GM12875 (cell line): ENCODE measurements around the gene PKN3.

ENCODE experiments used
- H3K4me3 ChIP-seq: one replicate; pipeline ENCODE4 v1.5.1; 2011; ENCODE audit warnings: low read depth, low read length, control low read depth
- TF ChIP-seq, protein P1 (sequence below): IDR thresholded peaks from 2 replicates; pipeline ENCODE4 v1.5.1; 2011; ENCODE audit warnings: low read depth, mild to moderate bottlenecking, control low read depth, inconsistent platforms, low read length, moderate library complexity, borderline replicate concordance; ENCODE audit not compliant: insufficient read depth

The PKN3 gene

DNA sequence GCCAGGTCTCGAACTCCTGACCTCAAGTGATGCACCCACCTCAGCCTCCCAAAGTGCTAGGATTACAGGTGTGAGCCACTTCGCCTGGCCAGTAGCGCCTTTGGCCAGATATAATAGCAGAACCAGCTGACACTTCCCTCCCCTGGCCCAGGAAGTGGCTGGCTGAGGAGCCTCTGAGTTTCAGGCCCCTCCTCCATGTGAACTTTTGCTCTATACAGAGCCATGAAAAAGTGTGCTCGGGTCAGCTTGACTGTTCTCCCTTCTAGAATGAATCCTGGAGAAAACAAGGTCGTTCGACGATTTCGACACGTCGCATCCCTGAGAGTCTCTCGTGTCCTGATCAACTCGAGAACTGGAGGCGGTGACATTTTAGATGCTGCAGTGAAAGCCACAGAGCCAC lies 30.3 kb downstream of the PKN3 start:
- no peak overlapping the region for H3K4me3 ChIP-seq
- TF ChIP-seq, protein P1, sequence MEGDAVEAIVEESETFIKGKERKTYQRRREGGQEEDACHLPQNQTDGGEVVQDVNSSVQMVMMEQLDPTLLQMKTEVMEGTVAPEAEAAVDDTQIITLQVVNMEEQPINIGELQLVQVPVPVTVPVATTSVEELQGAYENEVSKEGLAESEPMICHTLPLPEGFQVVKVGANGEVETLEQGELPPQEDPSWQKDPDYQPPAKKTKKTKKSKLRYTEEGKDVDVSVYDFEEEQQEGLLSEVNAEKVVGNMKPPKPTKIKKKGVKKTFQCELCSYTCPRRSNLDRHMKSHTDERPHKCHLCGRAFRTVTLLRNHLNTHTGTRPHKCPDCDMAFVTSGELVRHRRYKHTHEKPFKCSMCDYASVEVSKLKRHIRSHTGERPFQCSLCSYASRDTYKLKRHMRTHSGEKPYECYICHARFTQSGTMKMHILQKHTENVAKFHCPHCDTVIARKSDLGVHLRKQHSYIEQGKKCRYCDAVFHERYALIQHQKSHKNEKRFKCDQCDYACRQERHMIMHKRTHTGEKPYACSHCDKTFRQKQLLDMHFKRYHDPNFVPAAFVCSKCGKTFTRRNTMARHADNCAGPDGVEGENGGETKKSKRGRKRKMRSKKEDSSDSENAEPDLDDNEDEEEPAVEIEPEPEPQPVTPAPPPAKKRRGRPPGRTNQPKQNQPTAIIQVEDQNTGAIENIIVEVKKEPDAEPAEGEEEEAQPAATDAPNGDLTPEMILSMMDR, result no peak

DNA sequence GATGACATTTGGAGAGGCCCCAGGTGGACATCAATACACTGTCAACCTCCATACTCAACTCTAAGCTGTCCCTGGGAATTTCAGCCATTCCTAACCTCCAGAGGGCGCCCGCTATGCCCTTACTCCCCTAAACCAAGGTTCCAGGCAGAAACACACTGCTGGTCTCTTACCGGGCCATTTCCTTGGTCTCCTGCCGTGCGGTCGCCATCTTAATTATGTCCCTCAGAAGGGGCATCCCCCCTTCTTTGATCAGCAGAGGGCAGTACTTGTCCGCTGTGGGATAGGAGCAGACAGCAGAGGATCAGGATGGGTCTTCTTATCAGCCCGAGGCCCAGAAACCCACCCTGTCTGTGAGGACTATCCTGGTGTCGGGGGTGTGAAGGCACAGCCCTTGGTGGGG lies 31.0 kb downstream of the PKN3 start:
- H3K4me3 ChIP-seq, result no peak overlapping the region
- TF ChIP-seq, protein P1, result peak; percentile 48; the same call in 1 of the 2 replicates

DNA sequence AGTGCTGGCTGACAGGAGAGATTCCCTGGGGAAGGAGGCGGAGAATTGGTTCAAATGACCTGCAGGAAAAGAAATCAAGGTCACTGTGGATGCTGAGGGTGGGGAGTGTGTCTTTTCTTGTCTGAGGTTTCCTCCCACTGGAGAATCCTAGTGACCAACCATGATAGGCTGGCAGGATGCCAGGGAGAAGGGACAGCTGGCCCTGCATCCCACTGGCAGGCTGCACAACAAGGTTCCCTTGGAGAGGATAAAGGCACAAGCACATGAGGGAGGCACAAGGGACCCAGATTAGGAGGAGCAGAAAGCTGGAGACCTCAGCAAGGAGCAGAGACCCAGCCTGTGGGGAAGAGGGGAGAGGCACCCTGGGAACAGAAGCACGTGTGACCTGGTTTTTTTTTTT lies 33.1 kb downstream of the PKN3 start:
- TF ChIP-seq, protein P1, result no peak
- no peak overlapping the region for H3K4me3 ChIP-seq

DNA sequence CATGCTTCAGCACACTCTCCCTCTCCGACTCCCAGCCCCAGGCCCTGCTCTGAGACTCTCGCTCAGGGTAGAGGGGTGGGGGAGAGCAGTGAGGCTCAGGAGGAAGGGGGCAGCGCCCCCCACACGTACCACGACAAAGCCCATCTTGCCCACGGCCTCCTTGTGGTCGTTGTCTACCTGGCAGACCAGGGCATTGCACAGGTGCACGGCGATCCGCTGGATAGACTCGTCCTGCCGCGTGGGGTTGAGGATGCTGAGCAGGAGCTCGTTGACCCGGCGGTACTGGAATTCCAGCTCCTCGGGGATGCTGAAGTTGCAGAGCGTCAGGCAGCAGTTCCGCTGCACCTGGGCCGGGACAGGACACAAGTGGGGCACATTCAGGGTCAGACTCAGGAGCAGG lies 40.1 kb downstream of the PKN3 start:
- no peak overlapping the region for H3K4me3 ChIP-seq
- TF ChIP-seq, protein P1, result no peak

DNA sequence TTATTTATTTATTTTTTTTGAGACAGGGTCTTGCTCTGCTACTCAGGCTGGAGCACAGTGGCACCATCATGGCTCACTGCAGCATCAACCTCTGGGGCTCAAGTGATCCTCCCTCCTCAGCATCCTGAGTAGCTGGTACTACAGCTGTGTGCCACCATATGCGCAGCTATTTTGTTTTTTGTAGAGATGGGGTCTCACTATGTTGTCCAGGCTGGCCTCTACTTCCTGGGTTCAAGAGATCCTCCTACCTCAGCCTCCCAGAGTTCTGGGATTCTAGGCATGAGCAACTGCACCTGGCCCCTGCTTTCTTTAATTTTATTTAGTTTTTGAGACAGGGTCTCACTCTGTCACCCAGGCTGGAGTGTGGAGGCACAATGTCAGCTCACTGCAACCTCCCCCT lies 41.1 kb downstream of the PKN3 start:
- TF ChIP-seq, protein P1, result no peak
- no peak overlapping the region for H3K4me3 ChIP-seq

DNA sequence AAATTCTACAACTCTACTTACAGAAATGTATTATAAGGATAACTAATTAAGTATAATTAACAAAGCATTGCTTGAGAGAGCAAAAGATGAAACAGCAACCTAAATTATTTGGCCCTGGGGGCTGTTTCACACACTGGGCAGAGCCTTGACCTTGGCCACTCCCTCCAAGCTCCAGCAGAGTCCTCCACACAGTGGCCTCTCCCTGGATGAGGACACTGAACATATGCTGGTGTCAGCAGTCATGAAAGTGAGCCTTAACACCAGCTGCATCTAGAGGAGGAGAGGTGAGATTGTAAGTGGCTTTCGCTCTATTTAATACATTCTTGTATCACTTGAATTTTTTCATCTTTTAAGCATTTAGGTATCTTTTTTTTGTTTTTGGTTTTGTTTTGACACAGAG lies 44.9 kb downstream of the PKN3 start:
- no peak overlapping the region for H3K4me3 ChIP-seq
- TF ChIP-seq, protein P1, result no peak

DNA sequence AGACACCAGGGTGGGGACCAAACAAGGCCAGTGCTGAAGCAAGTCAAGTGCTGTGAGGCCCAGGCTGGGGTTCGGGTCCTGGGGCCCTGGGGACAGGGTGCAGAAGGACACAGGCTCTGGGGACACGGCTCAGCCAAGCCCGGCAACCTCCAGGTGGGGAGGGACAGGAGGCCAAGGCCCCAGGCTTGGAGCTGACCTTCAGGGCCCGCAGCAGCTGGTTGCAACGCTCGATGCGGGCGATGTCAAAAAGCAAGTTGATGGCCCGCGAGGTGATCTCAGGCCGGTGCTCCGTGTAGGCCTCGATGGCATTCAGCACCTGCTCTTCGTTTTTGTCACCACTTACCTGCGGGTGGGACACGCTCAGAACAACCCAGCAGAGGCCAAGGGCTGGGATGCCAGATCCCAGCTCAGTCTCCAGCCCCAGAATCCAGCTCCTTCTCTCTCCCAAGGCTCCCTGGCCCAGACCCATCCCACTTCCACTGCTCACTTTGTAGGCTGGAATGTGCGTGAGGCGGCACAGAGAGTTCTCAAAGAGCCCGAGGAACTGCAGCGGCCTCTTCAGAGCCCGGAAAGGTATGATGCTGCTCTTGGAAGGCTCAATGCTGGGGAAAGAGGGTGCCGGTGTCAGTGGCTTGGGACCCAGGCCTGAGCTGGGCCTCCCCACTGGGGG lies 48.8 kb downstream of the PKN3 start:
- TF ChIP-seq, protein P1, result no peak
- no peak overlapping the region for H3K4me3 ChIP-seq
